NCI-H2196 treated with DMSO at 0.1 percent for 48 hours (cell line): ENCODE data around the gene SSPN.

Experiments used
- DNase-seq: peaks from one replicate; lab custom pipeline; 2025; ENCODE audit not compliant: unreplicated experiment; lab: John Stamatoyannopoulos, UW

SSPN gene

GRCh38 chr12:26264215-26264838 is 69.0 kb downstream of the SSPN start:
- no peak for DNase-seq

GRCh38 chr12:26265606-26266005 is 70.2 kb downstream of the SSPN start:
- DNase-seq: no peak

DNA sequence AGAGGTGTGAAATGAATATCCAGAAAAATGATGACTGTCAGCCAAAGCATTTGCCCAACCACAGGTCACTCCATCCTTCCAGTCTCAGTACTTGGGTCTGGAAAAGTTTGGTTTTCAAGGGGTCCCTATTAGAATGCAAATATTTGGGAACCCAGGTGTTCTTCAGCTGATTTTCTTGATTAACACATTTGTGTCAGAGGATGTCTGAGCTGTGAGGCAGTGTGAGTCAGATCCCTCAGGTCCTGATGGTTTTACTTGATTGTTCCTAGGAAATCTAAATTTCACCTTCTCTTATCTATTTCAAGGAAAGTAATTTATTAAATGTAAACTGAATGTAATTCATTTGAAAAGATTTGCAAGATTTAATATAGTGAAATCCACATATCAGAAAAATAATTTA is 71.5 kb downstream of the SSPN start:
- DNase-seq: no peak

DNA sequence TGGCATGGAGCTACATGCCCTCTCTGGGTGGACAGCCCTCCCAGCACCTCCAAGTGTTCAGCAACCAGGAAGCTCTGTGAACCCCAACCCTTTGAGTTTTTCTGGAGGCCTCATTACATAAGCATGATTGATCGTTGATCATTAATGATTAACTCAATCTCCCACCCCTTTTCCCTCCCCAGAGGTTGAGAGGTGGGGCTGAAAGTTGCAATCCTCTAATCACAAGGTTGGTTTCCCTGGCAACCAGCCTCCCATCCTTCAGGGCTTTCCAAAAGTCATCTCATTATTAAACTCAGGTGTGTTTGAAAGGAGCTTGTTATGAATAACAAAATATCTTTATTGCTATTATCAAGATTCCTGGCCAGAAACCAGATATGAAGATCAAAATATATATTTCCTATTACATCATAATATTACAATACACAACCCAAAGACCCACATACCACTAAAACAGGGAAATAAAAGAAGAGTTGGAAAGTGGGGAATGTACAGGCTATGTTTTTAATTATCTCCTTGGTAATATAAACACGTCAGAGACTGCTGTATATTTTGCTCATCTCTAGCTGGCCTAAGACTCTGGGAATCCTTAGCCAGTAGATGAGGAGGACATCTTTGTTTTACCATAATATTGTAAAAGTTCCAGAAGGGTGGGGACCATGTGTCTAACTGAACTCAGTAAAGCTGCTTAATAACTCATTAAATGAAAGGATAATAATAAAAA is 73.6 kb downstream of the SSPN start:
- DNase-seq: no peak

- no peak for DNase-seq
Measured at GRCh38 chr12:26269562-26270284, 74.3 kb downstream of the SSPN start.

DNA sequence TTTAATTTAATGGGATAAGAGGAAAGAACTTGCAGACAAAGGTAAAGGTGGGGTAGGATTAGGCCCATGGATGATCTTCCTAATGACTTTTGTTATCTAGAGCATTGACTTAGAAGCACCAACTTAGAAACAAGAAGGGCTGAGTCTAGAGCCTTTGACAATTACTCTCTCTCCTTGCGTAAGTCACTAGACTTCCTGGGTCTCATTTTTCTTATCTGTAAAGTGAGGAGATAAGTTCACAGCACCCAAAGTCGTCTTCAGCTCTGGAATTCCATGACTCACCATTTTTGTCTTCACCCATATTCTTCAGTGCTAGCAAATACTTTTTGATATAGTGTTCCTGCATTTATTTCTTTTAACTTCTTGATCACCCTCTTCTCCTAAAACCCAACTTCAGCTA is 75.7 kb downstream of the SSPN start:
- no peak for DNase-seq

- DNase-seq: no peak
Measured at GRCh38 chr12:26271889-26272492, 76.6 kb downstream of the SSPN start.

DNA sequence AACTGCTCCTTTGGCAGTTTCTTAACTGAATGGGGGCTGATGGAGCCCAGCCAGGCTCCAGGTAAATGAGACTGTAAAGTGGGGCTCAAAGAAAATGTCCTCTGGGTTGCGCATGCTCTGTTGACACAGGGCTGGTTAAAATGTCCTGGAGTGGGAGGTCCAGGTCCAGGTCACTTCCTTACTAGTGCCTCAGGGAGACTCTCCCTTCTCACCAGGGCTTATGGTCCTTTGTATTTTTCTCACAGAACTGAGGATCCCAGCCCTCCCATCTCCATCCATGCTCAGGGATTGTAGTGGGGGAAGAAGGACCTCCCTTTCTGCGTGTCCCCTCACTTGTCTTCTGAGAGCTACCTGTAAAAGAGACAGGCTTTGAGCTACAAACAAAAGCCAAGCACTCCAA is 77.5 kb downstream of the SSPN start:
- DNase-seq: no peak

DNA sequence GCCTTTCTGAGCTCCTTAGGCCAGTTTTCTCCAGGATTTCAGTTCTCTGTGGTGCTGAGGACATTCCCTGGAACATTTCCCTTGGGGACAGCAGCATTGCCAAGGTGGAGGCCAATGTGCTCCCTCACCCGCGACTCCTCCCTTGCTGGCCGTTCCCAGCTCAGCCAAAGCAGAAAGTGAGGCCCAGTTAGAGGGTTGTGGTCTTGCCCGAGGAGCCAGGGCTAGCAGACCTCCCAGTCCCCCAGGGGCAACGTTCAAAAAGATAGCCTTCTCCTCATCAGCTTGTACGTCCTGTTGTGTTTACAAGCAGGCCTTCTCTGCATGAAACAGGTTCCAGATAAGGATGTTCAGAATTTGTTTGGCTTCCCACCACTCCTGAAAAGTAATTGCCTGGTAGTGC is 78.4 kb downstream of the SSPN start:
- DNase-seq: no peak

GRCh38 chr12:26274441-26275312 is 79.3 kb downstream of the SSPN start:
- no peak for DNase-seq

DNA sequence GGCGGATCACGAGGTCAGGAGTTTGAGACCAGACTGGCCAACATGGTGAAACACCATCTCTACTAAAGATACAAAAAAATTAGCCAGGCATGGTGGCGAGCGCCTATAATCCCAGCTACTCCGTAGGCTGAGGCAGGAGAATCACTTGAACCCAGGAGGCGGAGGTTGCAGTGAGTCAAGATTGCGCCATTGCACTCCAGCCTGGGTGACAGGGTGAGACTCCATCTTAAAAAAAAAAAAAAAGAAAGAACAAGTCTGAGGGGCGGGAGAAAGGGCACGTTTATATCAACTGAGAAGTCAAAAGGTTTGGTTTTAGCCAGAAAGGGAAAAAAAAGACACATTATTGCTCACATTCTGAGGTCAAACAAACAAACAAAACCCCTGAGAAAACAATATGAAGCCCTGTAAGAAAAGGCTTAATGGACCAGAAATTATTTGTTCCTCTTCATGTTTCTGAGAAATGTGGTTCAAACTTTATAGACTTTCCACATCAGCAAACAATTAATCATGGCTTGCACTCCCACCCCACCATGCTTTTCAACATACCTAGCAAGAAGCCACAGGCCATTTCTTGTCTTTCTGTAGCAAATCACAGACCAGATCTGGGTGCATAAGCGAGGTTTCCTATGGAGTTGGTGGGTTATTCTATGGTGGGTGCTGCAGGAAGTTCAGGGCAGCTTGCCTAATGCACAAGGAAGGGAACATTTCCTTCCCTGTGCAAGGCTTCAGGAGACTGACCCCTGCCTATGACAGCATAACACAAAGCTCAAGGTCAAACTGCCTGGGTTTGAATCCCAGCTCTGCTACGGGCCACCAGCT is 80.1 kb downstream of the SSPN start:
- no peak for DNase-seq

- no peak for DNase-seq
Measured at GRCh38 chr12:26276709-26277108, 81.3 kb downstream of the SSPN start.

GRCh38 chr12:26277506-26278246 is 82.3 kb downstream of the SSPN start:
- DNase-seq: no peak

- DNase-seq: no peak
Measured at GRCh38 chr12:26278266-26278665, 82.9 kb downstream of the SSPN start.

GRCh38 chr12:26278666-26279065 is 83.3 kb downstream of the SSPN start:
- no peak for DNase-seq

DNA sequence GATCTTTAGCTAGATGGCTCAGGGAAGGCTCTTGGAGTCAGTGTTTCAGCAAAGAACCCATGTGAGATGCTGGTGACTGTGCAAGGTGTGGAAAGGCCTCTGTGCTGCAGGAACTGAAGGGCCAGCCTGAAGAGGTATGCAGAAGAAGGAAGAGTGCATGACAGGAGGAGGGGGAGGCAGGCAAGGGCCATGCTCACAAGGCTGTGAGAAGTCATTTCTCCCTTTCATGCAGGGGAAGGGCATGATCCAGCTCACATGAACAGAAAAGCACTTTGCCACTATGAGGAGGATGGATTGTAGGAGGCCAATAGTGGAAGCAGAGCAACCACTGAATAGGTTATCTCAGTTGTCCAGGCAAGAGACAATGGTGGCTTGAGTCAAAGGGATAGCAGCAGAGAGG is 83.7 kb downstream of the SSPN start:
- no peak for DNase-seq

- DNase-seq: no peak
Measured at GRCh38 chr12:26279908-26280307, 84.5 kb downstream of the SSPN start.

GRCh38 chr12:26280869-26281268 is 85.5 kb downstream of the SSPN start:
- DNase-seq: no peak

DNA sequence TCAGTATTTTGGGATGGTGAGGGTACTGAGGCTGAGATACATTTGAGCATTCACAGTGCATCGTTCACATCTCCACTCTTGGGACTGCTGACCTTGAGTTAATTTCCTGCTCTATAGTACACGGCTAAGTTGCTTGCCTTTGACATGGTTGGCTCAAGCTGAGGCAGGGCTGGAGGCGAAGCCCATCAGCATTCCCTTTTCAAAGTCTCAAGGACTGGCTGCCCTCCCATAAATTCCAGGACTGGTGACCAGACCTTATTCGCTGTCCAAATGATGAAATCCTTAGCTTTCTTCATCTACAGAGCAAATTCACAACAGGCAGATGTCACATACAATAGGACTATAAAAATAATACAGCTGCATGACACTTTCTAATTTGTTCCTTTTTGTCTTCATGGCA is 85.9 kb downstream of the SSPN start:
- DNase-seq: no peak
